Endodermal cell (in vitro differentiated cells): ENCODE results near the gene NFIC. TPM values are rescaled to one million over a fixed set of nuclear protein-coding genes. Genes with fewer than 3 reads are reported as not detected.
"Not testable (repeated sequence)": the region's sequence is repeated elsewhere in the genome, so short reads cannot be mapped to it uniquely, and the experiment has no call there.

Source experiments
- DNase-seq: peaks from one replicate; pipeline ENCODE4 v3.0.0-alpha.2; 2017
- H3K27ac ChIP-seq: 2 replicates; pipeline ENCODE4 v1.5.1; 2013; ENCODE audit warnings: mild to moderate bottlenecking, low read depth, low read length, moderate library complexity
- H3K27me3 ChIP-seq: 2 replicates; pipeline ENCODE4 v1.6.1; 2013; ENCODE audit warnings: mild to moderate bottlenecking, low read length, moderate library complexity; ENCODE audit not compliant: insufficient read depth, control insufficient read depth, poor library complexity, severe bottlenecking
- H3K36me3 ChIP-seq: 2 replicates; pipeline ENCODE4 v1.7.0; 2013; ENCODE audit warnings: mild to moderate bottlenecking, low read length, moderate library complexity; ENCODE audit not compliant: control insufficient read depth, insufficient read depth
- H3K4me1 ChIP-seq: one replicate; pipeline ENCODE4 v1.7.0; 2013; ENCODE audit warnings: low read length; ENCODE audit not compliant: control insufficient read depth, insufficient read depth
- H3K4me3 ChIP-seq: 2 replicates; pipeline ENCODE4 v1.5.1; 2013; ENCODE audit warnings: mild to moderate bottlenecking, low read length, moderate library complexity
- H3K9ac ChIP-seq: 2 replicates; pipeline ENCODE4 v1.6.1; 2013; ENCODE audit warnings: mild to moderate bottlenecking, low read length, moderate library complexity; ENCODE audit not compliant: poor library complexity, severe bottlenecking; ENCODE audit errors: extremely low read depth
- H3K9me3 ChIP-seq: 2 replicates; pipeline ENCODE4 v1.6.1; 2013; ENCODE audit warnings: mild to moderate bottlenecking, low read length, moderate library complexity; ENCODE audit not compliant: control insufficient read depth
- H3K27ac Mint-ChIP-seq: 2 replicates; pipeline ENCODE4 v1.8.0; 2020; ENCODE audit warnings: mixed read lengths
- H3K27me3 Mint-ChIP-seq: 2 replicates; pipeline ENCODE4 v1.8.0; 2021; ENCODE audit warnings: mild to moderate bottlenecking, mixed read lengths; ENCODE audit not compliant: insufficient read depth
- H3K36me3 Mint-ChIP-seq: 2 replicates; pipeline ENCODE4 v1.8.0; 2020; ENCODE audit warnings: low read depth, mixed read lengths
- H3K4me1 Mint-ChIP-seq: 2 replicates; pipeline ENCODE4 v1.8.0; 2020; ENCODE audit warnings: mixed read lengths
- H3K4me3 Mint-ChIP-seq: 2 replicates; pipeline ENCODE4 v1.8.0; 2020; ENCODE audit warnings: mild to moderate bottlenecking, moderate library complexity, mixed read lengths
- H3K9me3 Mint-ChIP-seq: 2 replicates; pipeline ENCODE4 v1.8.0; 2020; ENCODE audit warnings: mild to moderate bottlenecking, mixed read lengths
- WGBS, 2 experiments: methylation state at CpG; one replicate each; pipeline versions ENCODE4 v1.1.5 to v1.1.7; 2013; ENCODE audit warnings: missing lambda C conversion rate in 2 of 2, mixed read lengths in 1 of 2; ENCODE audit not compliant: insufficient coverage in 1 of 2, insufficient read length in 1 of 2; 5-methylcytosine and 5-hydroxymethylcytosine counted together
- total RNA-seq, 2 donors: library from RNA; stranded (reverse); fragmentation: NEBNext Ultra II Directional in 1 of 2; extraction: Animal tissue kit (Norgen Biotek cat#: 25700) in 1 of 2; gene quantifications; 2 replicates in 1 of 2; 3 replicates in 1 of 2; pipeline ENCODE4 v1.2.1, GENCODE V29; 2021
- TF ChIP-seq, protein P1 (sequence below): fragments of 200-600 bp; sonication (generic); conservative IDR thresholded peaks from 2 replicates; pipeline ENCODE4 v1.5.0; 2021; ENCODE audit warnings: antibody characterized with exemption, mild to moderate bottlenecking

Gene NFIC
- total RNA-seq, 2 donors from 2014 or later: 5.2 to 6.6 TPM

DNA sequence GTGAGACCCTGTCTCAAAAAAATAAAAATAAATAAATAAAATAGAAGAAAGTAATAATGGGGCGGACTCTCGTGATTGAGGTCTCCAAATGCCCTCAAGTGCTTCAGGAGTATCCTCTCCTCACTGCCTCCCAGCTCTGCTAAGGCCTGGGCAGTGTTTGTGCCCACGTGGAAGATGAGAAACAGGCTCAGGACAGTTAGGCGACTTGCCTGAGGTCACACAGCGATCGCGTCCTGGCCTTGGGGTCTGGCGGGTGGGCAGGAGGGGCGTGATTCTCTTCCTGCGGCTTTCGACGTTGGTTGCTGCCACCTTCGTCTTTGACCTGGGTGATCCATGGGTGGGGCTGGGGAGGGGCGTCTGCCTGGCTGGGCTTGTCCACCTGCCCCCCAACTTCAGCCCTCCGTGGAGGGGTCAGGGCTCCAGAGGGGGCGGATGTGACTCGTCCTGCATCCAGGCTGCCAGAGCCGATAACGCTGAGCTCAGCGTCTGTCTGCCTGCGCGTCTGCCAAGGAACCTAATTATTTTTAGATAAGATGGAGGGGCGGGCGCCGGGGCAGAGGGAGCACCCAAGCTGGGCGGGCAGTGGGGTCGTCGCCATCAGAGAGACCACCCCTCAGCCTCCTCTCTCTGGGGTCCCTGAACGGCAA is 56.9 kb downstream of the NFIC start:
- no peak overlapping the region for H3K4me3 Mint-ChIP-seq
- DNase-seq: no peak
- Histone ChIP-seq H3K36me3 (no peaks in the 10 kb centered on the region), H3K9me3 (no peaks in the 10 kb centered on the region), H3K4me1 (no peaks in the 10 kb centered on the region), H3K9ac (no peak overlapping the region), H3K27ac (no peak overlapping the region), H3K4me3 (no peak overlapping the region), H3K27me3 (no peaks in the 10 kb centered on the region)
- peaks cover 2% of the 10 kb centered on the region for H3K27me3 Mint-ChIP-seq
- peaks cover 2% of the 10 kb centered on the region for H3K4me1 Mint-ChIP-seq
- H3K9me3 Mint-ChIP-seq: peaks cover 3% of the 10 kb centered on the region
- TF ChIP-seq, protein P1, sequence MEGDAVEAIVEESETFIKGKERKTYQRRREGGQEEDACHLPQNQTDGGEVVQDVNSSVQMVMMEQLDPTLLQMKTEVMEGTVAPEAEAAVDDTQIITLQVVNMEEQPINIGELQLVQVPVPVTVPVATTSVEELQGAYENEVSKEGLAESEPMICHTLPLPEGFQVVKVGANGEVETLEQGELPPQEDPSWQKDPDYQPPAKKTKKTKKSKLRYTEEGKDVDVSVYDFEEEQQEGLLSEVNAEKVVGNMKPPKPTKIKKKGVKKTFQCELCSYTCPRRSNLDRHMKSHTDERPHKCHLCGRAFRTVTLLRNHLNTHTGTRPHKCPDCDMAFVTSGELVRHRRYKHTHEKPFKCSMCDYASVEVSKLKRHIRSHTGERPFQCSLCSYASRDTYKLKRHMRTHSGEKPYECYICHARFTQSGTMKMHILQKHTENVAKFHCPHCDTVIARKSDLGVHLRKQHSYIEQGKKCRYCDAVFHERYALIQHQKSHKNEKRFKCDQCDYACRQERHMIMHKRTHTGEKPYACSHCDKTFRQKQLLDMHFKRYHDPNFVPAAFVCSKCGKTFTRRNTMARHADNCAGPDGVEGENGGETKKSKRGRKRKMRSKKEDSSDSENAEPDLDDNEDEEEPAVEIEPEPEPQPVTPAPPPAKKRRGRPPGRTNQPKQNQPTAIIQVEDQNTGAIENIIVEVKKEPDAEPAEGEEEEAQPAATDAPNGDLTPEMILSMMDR: no peak
- no peaks in the 10 kb centered on the region for H3K36me3 Mint-ChIP-seq
- 67 to 79% methylated on average over 10 to 29 of the region's 29 CpGs for WGBS, 2 experiments
- no peak overlapping the region for H3K27ac Mint-ChIP-seq

DNA sequence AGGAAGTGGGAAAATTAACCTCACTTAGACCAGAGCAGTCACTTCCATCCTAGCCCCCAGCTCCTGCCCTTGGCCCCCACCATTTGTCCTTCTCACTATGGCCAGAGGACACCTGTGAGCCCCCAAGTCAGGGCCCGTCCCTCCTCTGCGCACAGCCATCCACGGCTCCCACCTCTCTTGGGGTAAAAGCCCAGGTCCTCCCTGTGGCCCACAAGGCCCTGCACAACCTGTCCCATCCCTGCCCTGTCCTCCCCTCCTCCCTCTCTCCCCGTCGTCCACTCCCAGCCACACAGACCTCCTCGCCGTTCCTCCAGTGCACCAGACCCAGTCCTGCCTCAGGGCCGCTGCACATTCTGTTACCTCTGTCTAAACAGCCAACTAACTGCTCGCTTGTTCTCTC is 60.0 kb downstream of the NFIC start:
- H3K4me3 Mint-ChIP-seq: no peak overlapping the region
- WGBS, 2 experiments: 85 to 91% methylated on average over 6 to 9 of the region's 9 CpGs
- Histone ChIP-seq H3K4me1 (no peaks in the 10 kb centered on the region), H3K27ac (no peak overlapping the region), H3K9ac (no peak overlapping the region), H3K4me3 (no peak overlapping the region), H3K9me3 (no peaks in the 10 kb centered on the region), H3K36me3 (no peaks in the 10 kb centered on the region), H3K27me3 (no peaks in the 10 kb centered on the region)
- peaks cover 3% of the 10 kb centered on the region for H3K9me3 Mint-ChIP-seq
- no peaks in the 10 kb centered on the region for H3K36me3 Mint-ChIP-seq
- peaks cover 2% of the 10 kb centered on the region for H3K4me1 Mint-ChIP-seq
- TF ChIP-seq, protein P1: no peak
- no peak overlapping the region for H3K27ac Mint-ChIP-seq
- no peak for DNase-seq
- H3K27me3 Mint-ChIP-seq: no peaks in the 10 kb centered on the region

DNA sequence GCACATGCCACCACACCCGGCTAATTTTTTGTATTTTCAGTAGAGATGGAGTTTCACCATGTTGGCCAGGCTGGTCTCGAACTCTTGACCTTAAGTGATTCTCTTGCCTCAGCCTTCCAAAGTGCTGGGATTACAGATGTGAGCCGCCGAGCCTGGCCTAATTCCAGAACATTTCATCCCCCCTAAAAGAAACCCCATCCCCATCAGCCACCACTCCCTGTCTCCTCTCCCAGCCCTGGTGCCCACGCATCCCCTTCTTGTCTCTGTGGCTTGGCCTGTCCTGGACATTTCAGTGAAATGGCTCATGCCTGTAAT is 63.9 kb downstream of the NFIC start:
- H3K27me3 ChIP-seq, H3K4me1 Mint-ChIP-seq, H3K27me3 Mint-ChIP-seq, H3K4me1 ChIP-seq, H3K36me3 Mint-ChIP-seq, H3K4me3 Mint-ChIP-seq, DNase-seq, H3K9me3 Mint-ChIP-seq, H3K27ac Mint-ChIP-seq, H3K9ac ChIP-seq, H3K9me3 ChIP-seq, H3K4me3 ChIP-seq, H3K36me3 ChIP-seq, H3K27ac ChIP-seq: not testable (repeated sequence)
- WGBS, 2 experiments: 86 to 92% methylated on average over 4 to 5 of the region's 5 CpGs
